ENCODE results near the gene ADAM17. TPM values are rescaled to one million over a fixed set of nuclear protein-coding genes. Genes with fewer than 3 reads are reported as not detected.

ADAM17 gene
- total and polyA plus RNA-seq, 9 of the 15 experiments (the other 6 are each of a cell fraction or from before 2014, with no cell fraction given), result 5.8 to 30.0 (median 19.0) TPM

DNA sequence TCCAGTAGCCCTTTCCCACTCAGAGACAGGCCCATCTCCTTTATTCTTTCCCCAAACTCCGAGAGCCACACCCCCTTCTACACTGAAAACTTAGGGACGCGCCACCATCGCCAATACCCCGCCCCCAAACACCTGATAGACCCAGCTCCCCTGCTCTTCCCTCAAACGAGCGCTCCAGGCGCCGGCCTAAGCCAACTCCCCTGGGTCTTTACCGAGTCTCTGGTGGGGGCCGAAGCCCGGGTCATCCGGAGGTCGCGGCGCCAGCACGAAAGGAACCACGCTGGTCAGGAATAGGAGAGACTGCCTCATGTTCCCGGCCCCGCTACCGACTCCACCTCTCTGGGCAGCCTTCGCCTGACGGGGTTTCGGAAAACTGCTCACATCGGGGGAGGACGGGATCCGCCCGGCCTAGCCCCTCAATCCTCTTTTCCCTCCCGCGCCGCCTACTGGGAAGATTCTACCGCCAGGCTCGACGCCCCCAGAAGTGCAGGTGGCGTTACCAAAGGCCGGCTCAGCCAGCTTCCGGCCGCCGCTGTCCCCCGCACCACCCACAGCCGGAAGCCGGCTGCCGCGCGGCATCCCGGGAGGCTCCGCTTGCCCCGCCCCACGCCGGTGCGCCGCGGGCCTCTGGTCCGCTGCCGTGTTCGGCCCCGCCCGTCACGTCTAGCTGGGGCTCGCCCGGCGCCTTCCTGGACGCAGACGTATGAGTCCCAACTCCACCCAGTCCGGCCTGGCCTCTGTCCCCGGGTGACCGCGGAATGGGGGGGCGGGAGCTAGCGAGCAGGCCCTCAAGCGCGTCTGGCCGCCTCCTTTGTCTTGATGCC, at the start of gene ADAM17 (continued):
- TF ChIP-seq, protein P1, sequence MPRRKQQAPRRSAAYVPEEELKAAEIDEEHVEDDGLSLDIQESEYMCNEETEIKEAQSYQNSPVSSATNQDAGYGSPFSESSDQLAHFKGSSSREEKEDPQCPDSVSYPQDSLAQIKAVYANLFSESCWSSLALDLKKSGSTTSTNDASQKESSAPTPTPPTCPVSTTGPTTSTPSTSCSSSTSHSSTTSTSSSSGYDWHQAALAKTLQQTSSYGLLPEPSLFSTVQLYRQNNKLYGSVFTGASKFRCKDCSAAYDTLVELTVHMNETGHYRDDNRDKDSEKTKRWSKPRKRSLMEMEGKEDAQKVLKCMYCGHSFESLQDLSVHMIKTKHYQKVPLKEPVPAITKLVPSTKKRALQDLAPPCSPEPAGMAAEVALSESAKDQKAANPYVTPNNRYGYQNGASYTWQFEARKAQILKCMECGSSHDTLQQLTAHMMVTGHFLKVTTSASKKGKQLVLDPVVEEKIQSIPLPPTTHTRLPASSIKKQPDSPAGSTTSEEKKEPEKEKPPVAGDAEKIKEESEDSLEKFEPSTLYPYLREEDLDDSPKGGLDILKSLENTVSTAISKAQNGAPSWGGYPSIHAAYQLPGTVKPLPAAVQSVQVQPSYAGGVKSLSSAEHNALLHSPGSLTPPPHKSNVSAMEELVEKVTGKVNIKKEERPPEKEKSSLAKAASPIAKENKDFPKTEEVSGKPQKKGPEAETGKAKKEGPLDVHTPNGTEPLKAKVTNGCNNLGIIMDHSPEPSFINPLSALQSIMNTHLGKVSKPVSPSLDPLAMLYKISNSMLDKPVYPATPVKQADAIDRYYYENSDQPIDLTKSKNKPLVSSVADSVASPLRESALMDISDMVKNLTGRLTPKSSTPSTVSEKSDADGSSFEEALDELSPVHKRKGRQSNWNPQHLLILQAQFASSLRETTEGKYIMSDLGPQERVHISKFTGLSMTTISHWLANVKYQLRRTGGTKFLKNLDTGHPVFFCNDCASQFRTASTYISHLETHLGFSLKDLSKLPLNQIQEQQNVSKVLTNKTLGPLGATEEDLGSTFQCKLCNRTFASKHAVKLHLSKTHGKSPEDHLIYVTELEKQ (CRISPR knock-in tag; IDR thresholded peaks at IDR 0.05), result no peak
- 0 out of 2 replicates have a peak, but pooled peaks have one; percentile 53 for TF ChIP-seq RBM14 (IDR thresholded peaks at IDR 0.05; ENCODE audit: borderline replicate concordance, insufficient read depth, low read depth, low read length)
- 0 out of 2 replicates have a peak, but pooled peaks have one; percentile 77 for TF ChIP-seq LCOR (CRISPR knock-in tag; IDR thresholded peaks at IDR 0.05)
- TF ChIP-seq KDM5B (IDR thresholded peaks at IDR 0.05; ENCODE audit: insufficient replicate concordance, low read depth, low read length), result peak; percentile 82
- peak; percentile 28; the same call in 1 of the 2 replicates for TF ChIP-seq HMGXB4 (CRISPR knock-in tag; IDR thresholded peaks at IDR 0.05)
- TF ChIP-seq MECOM (CRISPR knock-in tag; IDR thresholded peaks at IDR 0.05), result no peak
- 0 out of 2 replicates have a peak, but pooled peaks have one; percentile 54 for TF ChIP-seq TCF7 (IDR thresholded peaks at IDR 0.05; ENCODE audit: borderline replicate concordance)
- no peak for TF ChIP-seq FOSL1 (tag; conservative IDR thresholded peaks at IDR 0.05)
- peak; percentile 63 for TF ChIP-seq SP1 (CRISPR knock-in tag; IDR thresholded peaks at IDR 0.05)
- TF ChIP-seq HDAC8 (tag; IDR thresholded peaks at IDR 0.05), result 0 out of 2 replicates have a peak, but pooled peaks have one; percentile 52
- TF ChIP-seq, protein P2, sequence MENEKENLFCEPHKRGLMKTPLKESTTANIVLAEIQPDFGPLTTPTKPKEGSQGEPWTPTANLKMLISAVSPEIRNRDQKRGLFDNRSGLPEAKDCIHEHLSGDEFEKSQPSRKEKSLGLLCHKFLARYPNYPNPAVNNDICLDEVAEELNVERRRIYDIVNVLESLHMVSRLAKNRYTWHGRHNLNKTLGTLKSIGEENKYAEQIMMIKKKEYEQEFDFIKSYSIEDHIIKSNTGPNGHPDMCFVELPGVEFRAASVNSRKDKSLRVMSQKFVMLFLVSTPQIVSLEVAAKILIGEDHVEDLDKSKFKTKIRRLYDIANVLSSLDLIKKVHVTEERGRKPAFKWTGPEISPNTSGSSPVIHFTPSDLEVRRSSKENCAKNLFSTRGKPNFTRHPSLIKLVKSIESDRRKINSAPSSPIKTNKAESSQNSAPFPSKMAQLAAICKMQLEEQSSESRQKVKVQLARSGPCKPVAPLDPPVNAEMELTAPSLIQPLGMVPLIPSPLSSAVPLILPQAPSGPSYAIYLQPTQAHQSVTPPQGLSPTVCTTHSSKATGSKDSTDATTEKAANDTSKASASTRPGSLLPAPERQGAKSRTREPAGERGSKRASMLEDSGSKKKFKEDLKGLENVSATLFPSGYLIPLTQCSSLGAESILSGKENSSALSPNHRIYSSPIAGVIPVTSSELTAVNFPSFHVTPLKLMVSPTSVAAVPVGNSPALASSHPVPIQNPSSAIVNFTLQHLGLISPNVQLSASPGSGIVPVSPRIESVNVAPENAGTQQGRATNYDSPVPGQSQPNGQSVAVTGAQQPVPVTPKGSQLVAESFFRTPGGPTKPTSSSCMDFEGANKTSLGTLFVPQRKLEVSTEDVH (IDR thresholded peaks at IDR 0.05; ENCODE audit: low read depth, partially characterized antibody), result no peak
- TF ChIP-seq HSF4 (CRISPR knock-in tag; IDR thresholded peaks at IDR 0.05; ENCODE audit: borderline replicate concordance), result no peak
- TF ChIP-seq, protein P3, sequence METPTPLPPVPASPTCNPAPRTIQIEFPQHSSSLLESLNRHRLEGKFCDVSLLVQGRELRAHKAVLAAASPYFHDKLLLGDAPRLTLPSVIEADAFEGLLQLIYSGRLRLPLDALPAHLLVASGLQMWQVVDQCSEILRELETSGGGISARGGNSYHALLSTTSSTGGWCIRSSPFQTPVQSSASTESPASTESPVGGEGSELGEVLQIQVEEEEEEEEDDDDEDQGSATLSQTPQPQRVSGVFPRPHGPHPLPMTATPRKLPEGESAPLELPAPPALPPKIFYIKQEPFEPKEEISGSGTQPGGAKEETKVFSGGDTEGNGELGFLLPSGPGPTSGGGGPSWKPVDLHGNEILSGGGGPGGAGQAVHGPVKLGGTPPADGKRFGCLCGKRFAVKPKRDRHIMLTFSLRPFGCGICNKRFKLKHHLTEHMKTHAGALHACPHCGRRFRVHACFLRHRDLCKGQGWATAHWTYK (CRISPR knock-in tag; IDR thresholded peaks at IDR 0.05), result no peak
- TF ChIP-seq CREB5 (CRISPR knock-in tag; IDR thresholded peaks at IDR 0.05), result no peak
- no peak for TF ChIP-seq ZNF174 (CRISPR knock-in tag; IDR thresholded peaks at IDR 0.05)
